Right lobe of liver (tissue), 6 donors: ENCODE results near the gene C17orf75. TPM values are rescaled to one million over a fixed set of nuclear protein-coding genes. Genes with fewer than 3 reads are reported as not detected.
A peak's percentile ranks its signal among the peaks of the same experiment; 100 is the strongest.
"Not testable (repeated sequence)": the region's sequence is repeated elsewhere in the genome, so short reads cannot be mapped to it uniquely, and the experiment has no call there.

ENCODE experiments used
- ATAC-seq, 4 donors: fragments of 200-7000 bp; cut with Tn5 transposase; one replicate each; pipeline ENCODE4 v1.9.1; 2020; ENCODE audit warnings: mild to moderate bottlenecking in 4 of 4, moderate library complexity in 4 of 4
- DNase-seq, 3 donors: peaks; one replicate each; pipeline ENCODE4 v3.0.0-alpha.2; 2020
- H3K27ac ChIP-seq, 3 donors: fragments of 200-600 bp; one replicate each; pipeline ENCODE4 v1.8.0; 2022
- H3K27me3 ChIP-seq, 2 donors: fragments of 200-600 bp; one replicate each; pipeline ENCODE4 v1.8.0; 2022
- H3K36me3 ChIP-seq, 4 donors: fragments of 200-600 bp; sonication (generic) in 1 of 4; one replicate each; pipeline versions ENCODE4 v1.5.1 to v1.8.0; 2017 to 2022; ENCODE audit warnings: control low read depth in 1 of 4
- H3K4me1 ChIP-seq, 4 donors: fragments of 200-600 bp; sonication (generic) in 1 of 4; one replicate each; pipeline versions ENCODE4 v1.5.1 to v1.8.0; 2017 to 2022; ENCODE audit warnings: control low read depth in 1 of 4
- H3K4me3 ChIP-seq, 3 donors: fragments of 200-600 bp; one replicate each; pipeline ENCODE4 v1.8.0; 2022
- H3K9me3 ChIP-seq, 4 donors: fragments of 200-600 bp; sonication (generic) in 1 of 4; one replicate each; pipeline versions ENCODE4 v1.5.1 to v1.8.0; 2017 to 2022; ENCODE audit warnings: control low read depth in 1 of 4
- CTCF ChIP-seq, 4 donors: fragments of 200-600 bp in 3 of 4; fragments of 450-650 bp in 1 of 4; IDR thresholded peaks; one replicate each; pipeline versions ENCODE4 v1.5.1 to v1.8.0; 2016 to 2022; ENCODE audit warnings: antibody characterized with exemption in 4 of 4, mild to moderate bottlenecking in 2 of 4
- POLR2A ChIP-seq: fragments of 450-650 bp; IDR thresholded peaks from one replicate; pipeline ENCODE4 v1.6.1; 2017; ENCODE audit warnings: antibody characterized with exemption, mild to moderate bottlenecking
- WGBS: methylation state at CpG from one replicate; pipeline ENCODE4 v1.1.6; 2018; ENCODE audit warnings: low coverage, low lambda C conversion rate; ENCODE audit not compliant: insufficient coverage; ENCODE audit errors: missing lambda C conversion rate; 5-methylcytosine and 5-hydroxymethylcytosine counted together
- intact Hi-C, 2 donors: fragments of 100-400 bp; cut with DNase I; formaldehyde crosslinking; loops; one replicate each; pipeline versions ENCODE4 v1.11.2 to v1.14.1; 2022
- long read RNA-seq: library from polyadenylated mRNA; unstranded; transcript quantifications from one replicate; pipeline ENCODE4 v2.0.0, GENCODE V29; 2019
- total RNA-seq, 6 experiments: library from RNA; depleted of rRNA in 2 of 6; stranded (reverse); fragments of >200 nt in 2 of 6; fragmentation: NEBNext Ultra II Directional in 3 of 6; extraction: Animal tissue kit (Norgen Biotek cat#: 25700) in 3 of 6; gene quantifications; one replicate each; pipeline versions ENCODE4 v1.1.0 to v1.2.4, GENCODE V29; 2016 to 2023
- donor health status: DM: no; HTN: yes; CAD: no.
- donor health status: DM: no; HTN: no; CAD: no.
- donor health status: DM: no; HTN: no; CAD: no.
- donor health status: DM: no; HTN: yes; CAD: no.
- donor health status: DM: no; HTN: yes; CAD: no.

The C17orf75 gene
- total RNA-seq = 1 to 10 TPM; 7.1 to 8.9 (median 7.3) TPM
- long read RNA-seq, partial matches to known transcripts = 0 of 2 reads
- long read RNA-seq, other reads (novel, unspliced or antisense) = 0 of 2 reads

GRCh38 chr17:32341857-32342602 lies at the start of gene C17orf75:
TSS of gene C17orf75 (minus strand) at chr17:32342173. CDS start at chr17:32342139, 34 bp downstream.
- no peaks in the 10 kb centered on the region for H3K9me3 ChIP-seq
- peak; percentile 36 for TF ChIP-seq POLR2A
- no peak for TF ChIP-seq CTCF (IDR thresholded peaks at IDR 0.05)
- H3K27me3 ChIP-seq = no peaks in the 10 kb centered on the region
- peaks cover 0 to 6% (median 0%) of the 10 kb centered on the region in 4 donors for H3K4me1 ChIP-seq
- DNase-seq (peak; percentile 76 to 82 (median 78)), ATAC-seq (peak; percentile 88 to 95 (median 94))
- intact Hi-C loops = no loop called here
- H3K27ac ChIP-seq = peak within 1 kb of the TSS; percentile 10 to 79 (median 48)
- H3K4me3 ChIP-seq = peak within 1 kb of the TSS; percentile 45 to 76 (median 62)
- 17% methylated on average over 20 of the region's 47 CpGs for WGBS
- peaks cover 0 to 7% (median 0%) of the 10 kb centered on the region in 4 donors for H3K36me3 ChIP-seq

- Histone ChIP-seq H3K27me3 (no peaks in the 10 kb centered on the region), H3K4me3 (no peak overlapping the region), H3K9me3 (no peaks in the 10 kb centered on the region), H3K27ac (peak overlapping the region in 1 of 3 donors; percentile 14), H3K36me3 (no peaks in the 10 kb centered on the region), H3K4me1 (peaks cover 0 to 33% (median 5%) of the 10 kb centered on the region in 4 donors)
- no peak for TF ChIP-seq CTCF (IDR thresholded peaks at IDR 0.05)
- TF ChIP-seq POLR2A = no peak
- ATAC-seq (no peak), DNase-seq (no peak)
- intact Hi-C loops = no loop called here
- WGBS = 66% methylated on average over 6 of the region's 6 CpGs
Observed at GRCh38 chr17:32388613-32389459, 46.9 kb upstream of the C17orf75 start.

- intact Hi-C loops, H3K4me3 ChIP-seq, H3K9me3 ChIP-seq, DNase-seq, H3K36me3 ChIP-seq, H3K27ac ChIP-seq, H3K27me3 ChIP-seq, ATAC-seq: not testable (repeated sequence)
- H3K4me1 ChIP-seq = peaks cover 0 to 33% (median 5%) of the 10 kb centered on the region in 4 donors
- 97% methylated on average over 13 of the region's 14 CpGs for WGBS
Observed at GRCh38 chr17:32388128-32388527, 46.2 kb upstream of the C17orf75 start.

- TF ChIP-seq CTCF (IDR thresholded peaks at IDR 0.05) (no peak), POLR2A (no peak)
- intact Hi-C loops = no loop called here
- no peak overlapping the region for H3K4me3 ChIP-seq
Observed at GRCh38 chr17:32386844-32387243, 44.9 kb upstream of the C17orf75 start.

More at GRCh38 chr17:32386844-32387243, 44.9 kb upstream of the C17orf75 start:
- ATAC-seq (peak in 1 of 4 donors; percentile 14), DNase-seq (no peak)
- Histone ChIP-seq H3K9me3 (no peaks in the 10 kb centered on the region), H3K27me3 (no peaks in the 10 kb centered on the region), H3K36me3 (peaks cover 0 to 5% (median 0%) of the 10 kb centered on the region in 4 donors), H3K27ac (peak overlapping the region in 1 of 3 donors; percentile 51), H3K4me1 (peaks cover 0 to 38% (median 5%) of the 10 kb centered on the region in 4 donors)
